ENCODE measurements around the gene REPS2.

REPS2 gene

DNA sequence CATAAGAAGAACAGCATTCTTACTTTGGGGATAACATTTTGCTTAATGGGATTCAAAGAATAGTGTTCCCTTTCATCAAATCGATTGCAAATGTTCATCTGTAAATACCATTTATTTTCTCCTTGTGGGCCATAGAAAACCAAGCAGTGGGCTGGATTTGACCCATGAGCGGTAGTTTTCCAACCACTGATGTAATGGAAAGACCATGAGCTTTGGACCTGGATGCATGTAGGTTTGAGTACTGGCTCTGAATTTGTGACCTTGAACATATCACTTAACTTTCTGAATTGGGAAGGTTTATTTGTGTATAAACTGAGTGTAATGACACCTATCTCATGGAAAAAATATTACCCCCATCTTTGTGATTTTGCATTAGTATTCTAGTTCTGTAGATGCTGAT is 54.3 kb downstream of the REPS2 start:
- no peak for DNase-seq (ENCODE audit: low read depth in 2 of 2)

- DNase-seq (ENCODE audit: low read depth in 2 of 2) = no peak
Observed at GRCh38 chrX:17005712-17006368, 59.4 kb downstream of the REPS2 start.

- DNase-seq (ENCODE audit: low read depth in 2 of 2) = no peak
Observed at GRCh38 chrX:17007134-17007768, 60.8 kb downstream of the REPS2 start.

GRCh38 chrX:17009856-17010625 is 63.6 kb downstream of the REPS2 start:
- no peak for DNase-seq (ENCODE audit: low read depth in 2 of 2)

GRCh38 chrX:17012465-17012864 is 66.0 kb downstream of the REPS2 start:
- DNase-seq (ENCODE audit: low read depth in 2 of 2) = no peak

DNA sequence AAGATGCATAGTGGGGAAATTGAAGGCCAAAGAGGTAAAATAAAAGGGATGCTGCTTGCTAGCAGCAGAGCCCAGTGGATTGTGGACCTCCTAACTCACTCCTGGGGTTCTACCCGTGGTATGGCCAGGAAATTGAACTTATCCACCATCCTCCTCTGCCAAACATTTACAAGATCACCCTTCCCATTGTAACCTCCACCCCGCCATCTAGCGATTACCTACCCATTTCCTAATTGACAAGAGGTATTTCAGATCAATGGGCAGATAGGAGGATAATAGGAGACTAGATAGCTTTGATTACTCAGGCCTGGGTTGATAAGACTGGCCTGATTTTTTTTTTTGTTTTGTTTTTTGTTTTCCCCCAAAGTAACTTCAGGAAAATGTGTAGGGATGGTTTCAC is 67.8 kb downstream of the REPS2 start:
- no peak for DNase-seq (ENCODE audit: low read depth in 2 of 2)

GRCh38 chrX:17017134-17017533 is 70.7 kb downstream of the REPS2 start:
- DNase-seq (ENCODE audit: low read depth in 2 of 2) = no peak

GRCh38 chrX:17020356-17020755 is 73.9 kb downstream of the REPS2 start:
- DNase-seq (ENCODE audit: low read depth in 2 of 2) = no peak

DNA sequence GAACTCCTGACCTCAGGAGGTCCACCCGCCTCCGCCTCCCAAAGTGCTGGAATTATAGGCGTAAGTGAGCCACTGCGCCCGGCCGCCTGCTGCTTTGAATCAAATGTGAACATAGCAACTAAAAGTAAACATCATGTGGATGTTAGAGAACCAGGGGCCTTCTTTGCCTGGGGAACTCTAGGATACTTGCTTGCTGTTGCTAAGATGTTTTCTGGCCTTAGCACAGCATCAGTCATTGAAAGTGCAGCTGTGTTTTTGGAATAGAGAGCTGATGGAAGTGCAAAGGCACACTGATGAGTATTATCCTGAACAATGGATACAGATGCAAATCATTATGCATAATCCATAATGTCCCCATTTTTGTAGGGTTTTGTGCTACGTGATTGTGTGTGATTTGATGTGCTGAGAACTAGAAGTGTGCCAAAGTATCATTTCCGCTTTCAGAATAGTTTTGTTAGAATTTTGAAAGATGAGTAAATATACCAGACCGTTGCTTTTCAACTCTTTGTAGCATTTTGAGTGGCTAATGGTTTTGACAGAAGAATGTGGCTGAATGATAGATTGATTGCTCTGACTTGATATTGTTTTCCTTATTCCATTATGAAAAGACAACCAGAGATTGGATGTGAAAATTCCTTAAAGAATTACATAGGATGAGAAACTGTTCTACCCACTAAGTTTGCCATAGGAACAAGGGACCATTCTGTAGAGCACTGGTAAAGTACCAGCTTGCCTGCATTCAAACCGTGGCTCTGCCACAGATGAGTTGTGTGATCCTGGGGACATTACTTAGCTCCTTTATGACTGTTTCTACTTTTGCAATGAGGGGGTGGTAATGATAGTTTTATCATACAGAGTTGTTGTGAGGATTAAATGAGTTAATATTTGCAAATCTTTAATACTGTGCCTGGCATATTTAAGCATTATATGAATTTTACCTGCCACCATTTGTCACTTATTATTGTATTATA is 74.7 kb downstream of the REPS2 start:
- DNase-seq (ENCODE audit: low read depth in 2 of 2) = no peak

- DNase-seq (ENCODE audit: low read depth in 2 of 2) = no peak
Observed at GRCh38 chrX:17021851-17022604, 75.6 kb downstream of the REPS2 start.

- DNase-seq (ENCODE audit: low read depth in 2 of 2) = no peak
Observed at GRCh38 chrX:17023661-17024060, 77.2 kb downstream of the REPS2 start.

GRCh38 chrX:17024886-17025285 is 78.4 kb downstream of the REPS2 start:
- no peak for DNase-seq (ENCODE audit: low read depth in 2 of 2)

DNA sequence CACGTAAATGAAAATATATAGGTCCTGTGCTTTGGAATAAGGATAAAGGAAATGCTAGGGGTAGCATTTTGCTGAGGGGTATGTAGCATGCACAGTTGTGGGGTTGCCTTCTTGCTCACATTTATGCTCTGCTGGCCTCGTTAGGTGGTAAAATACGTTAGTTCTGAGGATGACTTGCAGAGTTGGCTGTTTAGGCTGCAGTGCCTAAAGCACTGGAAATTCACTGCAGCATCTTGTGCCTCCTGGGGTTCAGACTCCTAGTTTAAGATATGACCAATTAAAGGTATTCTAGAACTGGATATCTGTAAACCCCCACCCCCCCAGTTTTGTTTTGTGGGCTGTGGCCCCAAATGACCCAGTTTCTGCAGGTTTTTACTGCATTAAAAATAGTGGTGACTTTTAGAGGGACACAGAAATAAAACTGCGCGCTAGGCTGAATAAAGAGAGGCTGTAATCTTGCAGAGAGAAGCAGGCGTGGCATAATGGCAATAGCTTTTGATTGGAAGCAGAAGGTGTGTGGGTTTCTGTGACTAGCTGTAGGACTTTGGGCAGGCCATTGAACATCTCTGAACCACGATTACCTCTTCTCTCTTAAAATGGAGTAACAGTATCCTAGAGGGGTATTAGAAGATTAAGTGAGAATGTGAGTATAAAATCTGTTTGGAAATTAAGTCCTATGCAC is 79.3 kb downstream of the REPS2 start:
- no peak for DNase-seq (ENCODE audit: low read depth in 2 of 2)

DNA sequence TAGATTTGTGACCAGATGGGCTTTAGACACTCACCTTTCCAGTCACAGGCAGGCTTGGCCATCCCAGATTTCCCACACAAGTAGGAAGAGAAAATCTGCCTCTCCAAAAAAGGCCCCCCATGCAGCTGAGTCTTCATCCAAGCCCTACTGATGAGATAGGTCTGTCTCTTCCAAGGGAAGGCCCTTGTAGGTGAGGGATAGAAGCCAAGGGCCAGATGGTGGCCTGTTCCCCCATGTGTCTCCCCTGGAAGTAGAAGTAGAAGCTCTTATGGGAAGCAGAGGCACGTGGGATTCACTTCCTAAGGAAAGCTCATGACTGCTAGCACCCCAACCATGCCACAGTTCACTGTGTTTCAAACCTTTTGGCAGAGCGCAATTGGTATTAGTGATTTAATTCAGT is 81.5 kb downstream of the REPS2 start:
- no peak for DNase-seq (ENCODE audit: low read depth in 2 of 2)

GRCh38 chrX:17028356-17028755 is 81.9 kb downstream of the REPS2 start:
- no peak for DNase-seq (ENCODE audit: low read depth in 2 of 2)

DNA sequence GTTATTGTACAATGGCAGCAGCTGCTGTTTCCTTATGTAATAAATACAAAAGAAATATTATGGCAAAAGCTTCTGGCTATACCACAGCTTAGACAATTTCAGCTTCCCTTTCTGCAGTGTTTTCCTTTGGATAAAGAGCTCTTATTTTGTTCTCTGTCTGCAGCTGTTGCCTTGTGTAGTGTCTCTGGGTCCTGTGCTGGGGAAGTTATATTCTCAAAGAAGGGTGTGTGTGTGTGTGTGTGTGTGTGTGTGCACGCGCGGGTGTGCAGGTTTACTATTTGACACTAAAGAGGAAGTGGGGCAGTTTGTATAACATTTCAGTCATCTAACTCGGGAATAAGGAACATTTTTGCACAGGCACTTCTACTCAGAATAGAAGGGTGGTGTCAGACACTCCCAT is 83.6 kb downstream of the REPS2 start:
- no peak for DNase-seq (ENCODE audit: low read depth in 2 of 2)

DNA sequence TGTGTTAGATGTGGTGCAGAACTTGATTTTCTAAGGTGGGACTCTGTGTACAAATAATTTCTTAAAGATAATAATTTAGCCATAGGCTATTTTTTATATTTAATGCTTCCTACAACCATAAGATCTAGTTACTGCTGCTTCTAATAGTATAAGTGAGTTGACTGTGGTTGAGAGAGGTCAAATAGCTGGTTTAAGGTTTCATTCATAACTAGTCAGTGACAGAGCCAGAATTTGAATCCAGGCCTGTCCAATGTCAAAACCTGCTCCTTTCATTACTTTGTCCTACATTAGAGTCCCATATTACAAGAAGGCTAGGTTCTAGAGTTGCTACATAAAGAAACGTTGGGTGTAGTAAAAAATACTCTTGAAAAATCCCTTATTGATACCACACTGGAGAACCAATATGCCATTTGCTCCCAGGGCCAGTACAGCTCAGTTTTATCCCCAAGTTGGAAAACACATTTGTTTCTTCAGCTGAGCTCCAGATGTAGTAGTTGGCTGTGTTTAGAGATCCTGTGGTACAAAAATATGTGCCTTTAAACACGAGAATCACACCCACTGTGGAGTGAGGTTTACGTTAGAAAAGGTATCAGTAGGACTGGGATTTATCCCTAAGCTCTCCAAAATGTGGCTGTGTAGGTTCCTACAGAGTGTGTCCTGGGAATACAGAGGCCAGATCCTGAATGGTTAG is 84.3 kb downstream of the REPS2 start:
- DNase-seq (ENCODE audit: low read depth in 2 of 2) = no peak

DNA sequence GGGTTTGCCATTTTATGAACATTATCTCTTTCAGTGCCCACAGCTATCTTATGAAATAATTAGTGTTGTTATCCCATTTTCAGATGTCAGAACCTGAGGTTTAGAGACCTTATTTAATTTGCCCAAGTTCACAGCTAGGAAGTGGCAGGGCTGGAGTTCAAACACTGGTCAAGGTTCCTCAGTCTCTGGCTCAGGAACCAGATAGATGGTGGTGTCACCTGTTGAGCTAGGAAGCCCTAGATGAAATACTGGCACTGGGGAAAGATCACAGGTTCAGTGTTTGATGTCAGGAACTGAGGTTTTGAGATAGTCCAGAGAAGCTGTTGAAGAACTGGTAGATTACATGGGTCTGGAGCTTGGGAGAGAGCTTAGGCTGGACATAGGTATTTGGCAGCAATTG is 85.4 kb downstream of the REPS2 start:
- no peak for DNase-seq (ENCODE audit: low read depth in 2 of 2)

DNA sequence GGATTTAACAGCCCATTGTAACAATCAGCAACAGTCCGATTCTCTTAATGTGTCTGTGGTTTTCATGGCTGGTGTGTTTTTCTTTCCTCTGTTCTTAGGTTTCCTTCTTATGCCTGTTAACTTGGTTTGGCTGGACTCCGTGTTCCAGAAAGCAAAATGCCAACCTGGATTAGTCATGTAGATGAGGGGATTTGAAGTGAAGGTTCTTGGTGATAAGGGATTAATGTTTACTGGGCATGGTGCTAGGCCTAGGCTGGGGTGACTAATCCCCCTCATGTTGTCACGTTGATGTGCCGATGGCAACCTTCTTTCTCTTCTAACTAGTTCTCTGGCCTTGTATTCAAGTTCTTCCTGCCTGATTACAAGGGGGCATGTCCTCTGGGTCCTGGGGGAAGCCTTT is 85.9 kb downstream of the REPS2 start:
- DNase-seq (ENCODE audit: low read depth in 2 of 2) = no peak

GRCh38 chrX:17033225-17033624 is 86.8 kb downstream of the REPS2 start:
- DNase-seq (ENCODE audit: low read depth in 2 of 2) = no peak

Data from stimulated activated CD4-positive, alpha-beta T cell treated with anti-CD3 and anti-CD28 coated beads, Interleukin-4, amount 100 ng/mL, for 48 hours (primary cell).